ENCODE measurements around the gene CCL8.

Gene CCL8

DNA sequence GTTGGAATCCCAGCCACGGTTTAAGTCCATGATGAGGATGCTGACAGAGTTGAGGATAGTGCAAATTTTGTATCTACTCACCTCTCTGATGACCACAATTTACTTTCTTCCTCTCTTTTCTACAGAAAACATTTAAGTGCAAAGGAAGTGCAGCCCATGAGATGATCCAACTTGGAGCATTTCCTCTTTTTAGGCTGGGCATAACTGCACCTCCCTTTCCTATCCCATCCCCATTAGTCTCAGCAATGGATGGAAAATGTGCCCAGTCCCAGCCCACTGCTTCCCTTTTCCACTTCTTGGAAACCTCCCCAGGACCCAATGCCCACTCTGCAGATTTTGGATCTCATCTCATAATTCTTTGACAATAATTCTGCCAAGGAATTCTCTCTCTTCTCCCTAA lies 16.6 kb upstream of the CCL8 start:
- no peak overlapping the region for H3K4me3 ChIP-seq (ENCODE audit: low read length)
- TF ChIP-seq, protein P1, sequence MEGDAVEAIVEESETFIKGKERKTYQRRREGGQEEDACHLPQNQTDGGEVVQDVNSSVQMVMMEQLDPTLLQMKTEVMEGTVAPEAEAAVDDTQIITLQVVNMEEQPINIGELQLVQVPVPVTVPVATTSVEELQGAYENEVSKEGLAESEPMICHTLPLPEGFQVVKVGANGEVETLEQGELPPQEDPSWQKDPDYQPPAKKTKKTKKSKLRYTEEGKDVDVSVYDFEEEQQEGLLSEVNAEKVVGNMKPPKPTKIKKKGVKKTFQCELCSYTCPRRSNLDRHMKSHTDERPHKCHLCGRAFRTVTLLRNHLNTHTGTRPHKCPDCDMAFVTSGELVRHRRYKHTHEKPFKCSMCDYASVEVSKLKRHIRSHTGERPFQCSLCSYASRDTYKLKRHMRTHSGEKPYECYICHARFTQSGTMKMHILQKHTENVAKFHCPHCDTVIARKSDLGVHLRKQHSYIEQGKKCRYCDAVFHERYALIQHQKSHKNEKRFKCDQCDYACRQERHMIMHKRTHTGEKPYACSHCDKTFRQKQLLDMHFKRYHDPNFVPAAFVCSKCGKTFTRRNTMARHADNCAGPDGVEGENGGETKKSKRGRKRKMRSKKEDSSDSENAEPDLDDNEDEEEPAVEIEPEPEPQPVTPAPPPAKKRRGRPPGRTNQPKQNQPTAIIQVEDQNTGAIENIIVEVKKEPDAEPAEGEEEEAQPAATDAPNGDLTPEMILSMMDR (IDR thresholded peaks at IDR 0.05; ENCODE audit: insufficient read depth, low read depth, low read length, missing control alignments), result no peak
- no peak for DNase-seq (ENCODE audit: low read depth)

DNA sequence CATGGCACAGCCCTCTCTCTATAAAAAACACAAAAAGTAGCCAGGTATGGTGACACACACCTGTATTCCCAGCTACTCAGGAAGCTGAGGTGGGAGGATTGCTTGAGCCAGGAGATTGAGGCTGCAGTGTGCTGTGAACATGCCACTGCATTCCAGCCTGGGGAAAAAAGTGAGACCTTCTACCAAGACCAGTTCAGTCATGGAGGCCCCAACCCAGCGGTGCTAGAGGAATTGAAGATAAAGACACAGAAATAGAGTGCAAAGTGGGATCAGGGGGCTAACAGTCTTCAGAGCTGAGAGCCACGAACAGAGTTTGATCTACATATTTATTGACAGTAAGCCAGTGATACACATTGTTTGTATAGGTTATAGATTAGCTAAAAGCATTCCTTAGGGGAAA lies 15.6 kb upstream of the CCL8 start:
- TF ChIP-seq, protein P1 (IDR thresholded peaks at IDR 0.05; ENCODE audit: insufficient read depth, low read depth, low read length, missing control alignments), result no peak
- DNase-seq (ENCODE audit: low read depth), result no peak

DNA sequence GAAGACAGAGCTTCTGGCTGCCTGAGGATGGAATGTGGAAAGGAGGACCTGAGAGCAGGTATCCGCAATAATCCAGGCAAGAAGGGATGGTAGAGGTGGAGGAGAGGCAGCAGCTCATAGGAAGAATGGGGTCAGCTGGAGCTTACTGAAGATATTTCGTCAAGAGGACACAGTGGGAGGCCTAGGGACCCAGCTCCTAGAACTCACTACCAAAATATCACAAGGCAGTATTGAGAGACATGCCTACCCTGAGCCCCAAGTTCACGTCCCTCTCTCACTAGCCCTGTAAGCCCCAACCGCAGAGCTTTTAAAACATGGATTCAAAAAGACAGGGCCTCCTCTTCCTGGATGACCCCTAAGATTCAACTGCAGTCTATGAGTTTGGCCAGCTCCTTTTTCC lies 14.2 kb upstream of the CCL8 start:
- TF ChIP-seq, protein P1 (IDR thresholded peaks at IDR 0.05; ENCODE audit: insufficient read depth, low read depth, low read length, missing control alignments), result no peak
- no peak for DNase-seq (ENCODE audit: low read depth)
- H3K4me3 ChIP-seq (ENCODE audit: low read length), result no peak overlapping the region

More for the DNA sequence above, 15.6 kb upstream of the CCL8 start:
- no peak overlapping the region for H3K4me3 ChIP-seq (ENCODE audit: low read length)

DNA sequence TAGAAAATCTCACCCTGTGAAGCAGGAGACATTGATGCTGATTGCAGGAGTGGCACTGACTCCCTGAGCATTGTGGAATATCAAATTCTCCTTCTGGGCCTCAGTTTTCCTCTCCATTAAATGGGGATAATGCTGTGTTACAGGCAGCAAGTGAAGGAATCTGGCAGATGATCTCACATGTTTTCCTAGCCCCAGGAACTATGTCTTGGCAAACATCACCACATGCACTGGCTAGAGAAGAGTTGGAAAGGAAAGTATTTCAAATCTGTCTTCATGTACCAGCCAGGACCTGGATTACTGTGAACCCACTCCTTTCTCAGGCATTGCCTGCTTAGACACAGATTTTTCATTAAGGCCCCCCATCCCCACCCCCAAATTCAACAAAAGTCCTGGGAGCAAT lies 13.6 kb upstream of the CCL8 start:
- DNase-seq (ENCODE audit: low read depth), result no peak
- H3K4me3 ChIP-seq (ENCODE audit: low read length), result no peak overlapping the region
- TF ChIP-seq, protein P1 (IDR thresholded peaks at IDR 0.05; ENCODE audit: insufficient read depth, low read depth, low read length, missing control alignments), result no peak

DNA sequence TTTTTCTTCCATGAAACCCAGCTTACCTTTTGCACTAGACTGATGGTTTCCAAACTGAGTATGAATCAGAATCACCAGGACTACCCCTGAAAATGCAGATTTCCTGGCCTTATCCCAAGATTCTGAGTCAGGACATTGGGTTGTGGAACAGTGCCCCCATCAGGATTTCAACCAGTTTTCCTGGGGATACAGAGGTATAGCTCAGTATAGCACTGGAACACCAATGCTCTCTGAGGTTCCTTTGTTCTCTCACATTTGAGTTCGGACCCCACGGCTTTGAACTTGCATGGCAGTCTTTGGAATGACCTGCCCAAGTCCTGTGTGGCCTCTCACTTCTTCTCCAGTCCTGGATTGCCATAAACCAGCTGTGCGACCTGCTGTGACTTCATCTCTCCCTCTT lies 12.8 kb upstream of the CCL8 start:
- TF ChIP-seq, protein P1 (IDR thresholded peaks at IDR 0.05; ENCODE audit: insufficient read depth, low read depth, low read length, missing control alignments), result peak; percentile 36
- DNase-seq (ENCODE audit: low read depth), result peak; percentile 41
- H3K4me3 ChIP-seq (ENCODE audit: low read length), result no peak overlapping the region

DNA sequence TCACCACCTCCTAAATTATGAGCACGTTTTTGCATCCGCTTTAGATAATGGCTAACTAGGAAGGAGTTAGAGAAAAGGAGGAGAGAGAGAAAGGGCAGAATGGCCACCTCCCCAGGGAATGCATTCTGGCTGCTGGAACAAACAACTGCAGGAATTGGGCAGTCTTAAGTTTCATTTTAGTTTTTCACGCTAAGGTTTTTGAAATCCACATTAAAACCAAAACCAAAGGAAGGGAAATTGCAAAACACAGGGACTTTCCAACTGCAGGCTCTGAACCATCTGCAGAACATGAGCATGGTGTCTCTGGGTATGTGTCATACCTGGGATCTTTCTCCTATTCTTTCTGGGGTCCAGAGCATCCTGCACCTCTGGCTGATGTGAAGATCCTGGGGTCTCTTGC lies 12.1 kb upstream of the CCL8 start:
- TF ChIP-seq, protein P1 (IDR thresholded peaks at IDR 0.05; ENCODE audit: insufficient read depth, low read depth, low read length, missing control alignments), result no peak
- no peak overlapping the region for H3K4me3 ChIP-seq (ENCODE audit: low read length)
- no peak for DNase-seq (ENCODE audit: low read depth)

DNA sequence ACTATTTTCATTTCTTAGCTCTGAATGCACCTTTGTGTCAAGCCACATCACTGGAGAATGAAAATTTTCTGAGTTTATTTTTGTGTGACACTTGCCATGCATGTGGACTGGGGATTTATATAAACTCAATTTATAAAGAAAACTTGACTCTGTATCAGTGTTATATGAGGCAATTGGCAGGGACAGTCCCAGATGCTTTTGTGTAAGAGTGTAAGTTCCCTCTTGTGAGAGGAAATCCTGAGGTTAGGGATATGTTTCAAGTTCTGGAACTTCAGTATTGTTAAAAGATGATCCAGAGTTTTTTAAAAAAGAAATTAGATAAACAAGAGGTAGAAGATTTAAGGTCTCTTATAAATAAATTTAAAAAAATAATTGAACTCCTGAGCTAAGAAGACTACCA lies 10.9 kb upstream of the CCL8 start:
- DNase-seq (ENCODE audit: low read depth), result no peak
- no peak overlapping the region for H3K4me3 ChIP-seq (ENCODE audit: low read length)
- TF ChIP-seq, protein P1 (IDR thresholded peaks at IDR 0.05; ENCODE audit: insufficient read depth, low read depth, low read length, missing control alignments), result no peak

Measured in epithelial cell of esophagus (primary cell).